CD4-positive, alpha-beta memory T cell (primary cell): ENCODE measurements around the gene MICAL3. TPM values are rescaled to one million over a fixed set of nuclear protein-coding genes. Genes with fewer than 3 reads are reported as not detected.
"Not testable (repeated sequence)": the region's sequence is repeated elsewhere in the genome, so short reads cannot be mapped to it uniquely, and the experiment has no call there.

Source experiments
- CTCF ChIA-PET: fragments of 350-600 bp; sonication (Branson Sonifier 250); formaldehyde crosslinking; loops from one replicate; lab custom pipeline; 2021; ENCODE audit warnings: inconsistent platforms; ENCODE audit not compliant: partially characterized antibody; lab: Charles Lee
- POLR2A ChIA-PET: fragments of 350-600 bp; sonication (Branson Sonifier 250); formaldehyde crosslinking; loops from one replicate; lab custom pipeline; 2021; ENCODE audit not compliant: partially characterized antibody; lab: Charles Lee
- DNase-seq, 5 donors: peaks; one replicate each; pipeline versions ENCODE4 v3.0.0 to v3.0.0-alpha.2; 2020 to 2022; ENCODE audit warnings: mixed read lengths in 1 of 5
- H3K27ac ChIP-seq: one replicate; pipeline ENCODE4 v1.7.0; 2013; ENCODE audit warnings: low read depth, low read length
- H3K27me3 ChIP-seq: 2 replicates; pipeline ENCODE4 v1.7.0; 2013; ENCODE audit warnings: mild to moderate bottlenecking, low read length, moderate library complexity; ENCODE audit not compliant: insufficient read depth
- H3K36me3 ChIP-seq: 2 replicates; pipeline ENCODE4 v1.7.0; 2013; ENCODE audit warnings: mild to moderate bottlenecking, low read length, moderate library complexity; ENCODE audit not compliant: insufficient read depth
- H3K4me1 ChIP-seq: 2 replicates; pipeline ENCODE4 v1.7.0; 2013; ENCODE audit warnings: mild to moderate bottlenecking, low read length, moderate library complexity; ENCODE audit not compliant: insufficient read depth
- H3K4me3 ChIP-seq, 2 donors: one replicate each; pipeline ENCODE4 v1.7.0; 2013; ENCODE audit warnings: low read length in 2 of 2, mild to moderate bottlenecking in 1 of 2
- H3K9me3 ChIP-seq, 2 donors: one replicate each; pipeline ENCODE4 v1.7.0; 2013; ENCODE audit warnings: low read length in 2 of 2, control low read depth in 1 of 2; ENCODE audit not compliant: control insufficient read depth in 1 of 2
- H3K27ac Mint-ChIP-seq, 7 donors: one replicate each; pipeline ENCODE4 v1.8.0; 2020 to 2021; ENCODE audit warnings: mixed read lengths in 7 of 7, mild to moderate bottlenecking in 6 of 7, inconsistent platforms in 3 of 7, moderate library complexity in 3 of 7
- H3K27me3 Mint-ChIP-seq, 2 donors: one replicate each; pipeline ENCODE4 v1.8.0; 2020 to 2021; ENCODE audit warnings: mixed read lengths in 2 of 2
- H3K36me3 Mint-ChIP-seq, 2 donors: one replicate each; pipeline ENCODE4 v1.8.0; 2020 to 2021; ENCODE audit warnings: mixed read lengths in 2 of 2, inconsistent platforms in 1 of 2, mild to moderate bottlenecking in 1 of 2
- H3K4me1 Mint-ChIP-seq, 4 donors: one replicate each; pipeline ENCODE4 v1.8.0; 2020 to 2021; ENCODE audit warnings: mixed read lengths in 4 of 4, mild to moderate bottlenecking in 1 of 4
- H3K4me3 Mint-ChIP-seq, 8 donors: one replicate each; pipeline ENCODE4 v1.8.0; 2020 to 2021; ENCODE audit warnings: mixed read lengths in 8 of 8, mild to moderate bottlenecking in 7 of 8, moderate library complexity in 6 of 8, inconsistent platforms in 3 of 8
- H3K9me3 Mint-ChIP-seq, 8 donors: one replicate each; pipeline ENCODE4 v1.8.0; 2020 to 2021; ENCODE audit warnings: mixed read lengths in 8 of 8, mild to moderate bottlenecking in 5 of 8, inconsistent platforms in 3 of 8, moderate library complexity in 1 of 8
- intact Hi-C: fragments of 100-400 bp; cut with micrococcal nuclease; formaldehyde crosslinking; loops from one replicate; pipeline ENCODE4 v1.15.1; 2023
- polyA plus RNA-seq, 2 donors: library from polyadenylated mRNA; unstranded; fragments of 300-500 nt; fragmentation: Illumina TruSeq; gene quantifications; one replicate each; pipeline ENCODE4 v1.2.3, GENCODE V29; 2021
- total RNA-seq, 2 experiments: library from RNA; stranded (reverse); gene quantifications; one replicate each; pipeline ENCODE4 v1.2.3, GENCODE V29; 2021

The MICAL3 gene
- total and polyA plus RNA-seq, 4 experiments from 2014 or later = 0.97 to 28.9 (median 14.4) TPM

DNA sequence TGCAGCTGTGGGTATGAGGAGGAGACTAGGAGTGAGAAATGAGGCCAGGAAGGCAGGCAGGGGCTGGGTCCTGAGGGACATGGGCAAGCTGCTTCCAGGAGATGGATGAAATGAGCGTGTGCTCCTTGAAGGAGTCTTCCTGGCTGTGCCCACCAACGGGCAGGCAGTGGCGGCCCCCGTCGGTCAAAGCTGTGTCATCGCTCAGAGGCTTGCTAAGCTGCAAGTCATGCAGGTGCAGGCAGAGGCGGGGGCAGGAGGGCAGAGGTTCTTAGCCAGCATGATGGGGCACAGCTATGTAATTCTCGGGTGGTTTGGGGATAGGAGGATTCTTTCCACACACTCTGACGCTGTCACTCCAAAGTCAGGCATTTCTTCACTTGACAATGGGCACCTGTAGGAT is 40.9 kb upstream of the MICAL3 start:
- Histone ChIP-seq H3K27me3 (peaks cover 10% of the 10 kb centered on the region), H3K36me3 (no peaks in the 10 kb centered on the region), H3K27ac (no peak overlapping the region), H3K4me3 (no peak overlapping the region), H3K9me3 (no peaks in the 10 kb centered on the region), H3K4me1 (no peaks in the 10 kb centered on the region)
- peak overlapping the region in 1 of 8 donors; percentile 25 for H3K4me3 Mint-ChIP-seq
- no peak overlapping the region for H3K27ac Mint-ChIP-seq
- H3K27me3 Mint-ChIP-seq = peaks cover 36 to 39% of the 10 kb centered on the region in 2 donors
- ChIA-PET POLR2A (no interaction called here), CTCF (no interaction called here)
- no peaks in the 10 kb centered on the region for H3K9me3 Mint-ChIP-seq
- no peaks in the 10 kb centered on the region for H3K36me3 Mint-ChIP-seq
- H3K4me1 Mint-ChIP-seq = no peaks in the 10 kb centered on the region
- intact Hi-C loops = no loop called here
- DNase-seq = no peak

DNA sequence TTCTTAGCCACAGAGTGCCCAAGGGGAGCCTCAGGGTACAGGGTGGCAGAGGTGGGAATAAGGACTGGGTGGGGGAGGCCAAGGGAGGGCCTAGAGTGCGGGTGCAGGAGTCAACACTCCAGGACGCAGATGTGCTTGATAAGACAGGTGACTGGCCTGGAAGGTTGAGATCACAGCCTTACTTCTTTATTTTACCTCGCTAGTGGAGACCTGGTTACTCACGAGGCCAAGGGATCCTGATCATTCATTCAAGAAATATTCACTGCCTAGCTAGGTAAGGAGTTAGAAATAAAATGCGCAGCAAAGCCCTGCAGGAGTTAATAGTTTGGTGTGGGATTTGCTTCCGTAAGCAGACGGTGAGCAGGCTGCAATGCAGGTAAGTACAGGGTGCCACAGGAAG is 40.3 kb upstream of the MICAL3 start:
- Mint-ChIP-seq H3K9me3 (no peaks in the 10 kb centered on the region), H3K4me3 (no peak overlapping the region), H3K36me3 (no peaks in the 10 kb centered on the region), H3K27ac (no peak overlapping the region), H3K27me3 (peaks cover 39 to 42% of the 10 kb centered on the region in 2 donors), H3K4me1 (no peaks in the 10 kb centered on the region)
- no peak overlapping the region for H3K4me3 ChIP-seq
- no peaks in the 10 kb centered on the region for H3K36me3 ChIP-seq
- H3K27ac ChIP-seq = no peak overlapping the region
- intact Hi-C loops = no loop called here
- no peaks in the 10 kb centered on the region for H3K4me1 ChIP-seq
- H3K27me3 ChIP-seq = peaks cover 10% of the 10 kb centered on the region
- CTCF ChIA-PET = no interaction called here
- DNase-seq = no peak
- POLR2A ChIA-PET = no interaction called here
- no peaks in the 10 kb centered on the region for H3K9me3 ChIP-seq

DNA sequence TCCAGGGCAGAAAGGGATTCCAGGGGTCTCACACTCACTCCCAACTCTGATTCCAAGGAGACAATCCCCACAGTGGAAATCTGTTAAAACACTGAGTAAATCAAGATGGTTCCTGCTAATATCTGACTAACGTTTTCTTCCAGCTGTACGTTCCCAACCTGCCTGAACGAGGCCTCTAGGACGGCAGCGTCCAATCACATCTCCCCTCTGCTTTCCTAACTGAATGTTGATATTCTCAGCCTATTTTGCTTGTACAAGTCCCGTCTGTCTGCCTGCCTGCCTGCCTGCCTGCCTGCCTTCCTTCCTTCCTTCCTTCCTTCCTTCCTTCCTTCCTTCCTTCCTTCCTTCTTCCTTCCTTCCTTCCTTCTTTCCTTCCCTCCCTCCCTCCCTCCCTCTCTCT is 39.4 kb upstream of the MICAL3 start:
- H3K27ac ChIP-seq, H3K4me1 ChIP-seq, H3K4me1 Mint-ChIP-seq, H3K9me3 ChIP-seq, H3K36me3 Mint-ChIP-seq, intact Hi-C loops, POLR2A ChIA-PET, H3K9me3 Mint-ChIP-seq, H3K4me3 Mint-ChIP-seq, H3K27ac Mint-ChIP-seq, H3K36me3 ChIP-seq, H3K4me3 ChIP-seq, DNase-seq: not testable (repeated sequence)
- CTCF ChIA-PET = interaction anchor here (1.2 to 1.4 kb wide), 2 partner anchors 12 to 20 kb away, joined by 3 to 7 read pairs; no protein-coding TSS in a partner anchor
- H3K27me3 Mint-ChIP-seq = peaks cover 40 to 45% of the 10 kb centered on the region in 2 donors
- peaks cover 10% of the 10 kb centered on the region for H3K27me3 ChIP-seq

DNA sequence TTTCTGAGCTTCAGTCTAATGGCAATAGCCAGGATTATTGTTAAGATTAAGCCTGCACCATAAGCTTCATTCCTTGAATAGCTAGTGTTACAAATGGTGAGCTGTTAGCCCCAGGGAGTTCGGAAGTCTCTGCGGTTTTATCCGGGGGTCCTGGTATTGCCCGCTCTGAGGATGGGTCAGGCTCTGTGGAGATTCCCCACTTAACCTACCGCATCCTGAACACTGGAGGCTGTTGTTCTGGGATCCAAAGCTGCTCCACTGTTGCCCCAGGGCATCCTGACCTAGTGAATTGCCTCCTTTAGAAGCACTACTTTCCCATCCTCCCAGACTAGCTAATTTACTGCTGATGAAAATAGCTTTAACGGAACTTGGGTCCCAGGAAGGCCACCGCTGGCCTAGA is 38.9 kb upstream of the MICAL3 start:
- no peak overlapping the region for H3K27ac Mint-ChIP-seq
- Histone ChIP-seq H3K9me3 (no peaks in the 10 kb centered on the region), H3K27me3 (peaks cover 10% of the 10 kb centered on the region), H3K4me3 (no peak overlapping the region), H3K27ac (no peak overlapping the region), H3K4me1 (no peaks in the 10 kb centered on the region), H3K36me3 (no peaks in the 10 kb centered on the region)
- no peak overlapping the region for H3K4me3 Mint-ChIP-seq
- CTCF ChIA-PET = interaction anchor here (1.2 to 1.4 kb wide), 2 partner anchors 12 to 20 kb away, joined by 3 to 7 read pairs; no protein-coding TSS in a partner anchor
- no peaks in the 10 kb centered on the region for H3K36me3 Mint-ChIP-seq
- DNase-seq = no peak
- no peaks in the 10 kb centered on the region for H3K9me3 Mint-ChIP-seq
- POLR2A ChIA-PET = no interaction called here
- intact Hi-C loops = no loop called here
- peaks cover 40 to 45% of the 10 kb centered on the region in 2 donors for H3K27me3 Mint-ChIP-seq
- H3K4me1 Mint-ChIP-seq = no peaks in the 10 kb centered on the region

DNA sequence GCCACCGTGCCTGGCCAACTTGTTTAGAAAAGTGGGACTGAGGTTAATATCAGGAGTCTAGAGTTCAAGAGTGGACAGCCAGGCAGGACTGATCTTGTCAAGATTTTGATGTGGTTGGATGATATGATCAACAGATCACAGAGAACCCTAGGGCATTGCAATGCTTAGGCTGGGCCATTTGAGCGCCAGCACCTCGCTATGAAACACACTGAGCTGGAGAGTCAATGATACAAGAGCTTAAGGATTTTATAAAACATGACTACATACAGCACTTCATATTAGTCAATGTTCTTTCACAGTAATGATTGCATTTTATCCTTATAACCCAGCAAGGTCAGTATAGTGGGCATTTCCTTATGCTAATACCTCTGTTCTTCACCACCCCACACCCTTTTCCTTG is 38.1 kb upstream of the MICAL3 start:
- ChIA-PET CTCF (interaction anchor here (1.2 kb wide), 1 partner anchor 19 kb away, joined by 3 read pairs; no protein-coding TSS in a partner anchor), POLR2A (no interaction called here)
- H3K4me3 Mint-ChIP-seq = no peak overlapping the region
- H3K27me3 Mint-ChIP-seq = peaks cover 37 to 42% of the 10 kb centered on the region in 2 donors
- H3K4me1 ChIP-seq = no peaks in the 10 kb centered on the region
- H3K9me3 ChIP-seq = no peaks in the 10 kb centered on the region
- H3K36me3 Mint-ChIP-seq = no peaks in the 10 kb centered on the region
- intact Hi-C loops = no loop called here
- no peak overlapping the region for H3K27ac Mint-ChIP-seq
- no peaks in the 10 kb centered on the region for H3K36me3 ChIP-seq
- no peaks in the 10 kb centered on the region for H3K9me3 Mint-ChIP-seq
- no peak for DNase-seq
- no peaks in the 10 kb centered on the region for H3K4me1 Mint-ChIP-seq
- H3K4me3 ChIP-seq = no peak overlapping the region
- peaks cover 10% of the 10 kb centered on the region for H3K27me3 ChIP-seq
- H3K27ac ChIP-seq = no peak overlapping the region

DNA sequence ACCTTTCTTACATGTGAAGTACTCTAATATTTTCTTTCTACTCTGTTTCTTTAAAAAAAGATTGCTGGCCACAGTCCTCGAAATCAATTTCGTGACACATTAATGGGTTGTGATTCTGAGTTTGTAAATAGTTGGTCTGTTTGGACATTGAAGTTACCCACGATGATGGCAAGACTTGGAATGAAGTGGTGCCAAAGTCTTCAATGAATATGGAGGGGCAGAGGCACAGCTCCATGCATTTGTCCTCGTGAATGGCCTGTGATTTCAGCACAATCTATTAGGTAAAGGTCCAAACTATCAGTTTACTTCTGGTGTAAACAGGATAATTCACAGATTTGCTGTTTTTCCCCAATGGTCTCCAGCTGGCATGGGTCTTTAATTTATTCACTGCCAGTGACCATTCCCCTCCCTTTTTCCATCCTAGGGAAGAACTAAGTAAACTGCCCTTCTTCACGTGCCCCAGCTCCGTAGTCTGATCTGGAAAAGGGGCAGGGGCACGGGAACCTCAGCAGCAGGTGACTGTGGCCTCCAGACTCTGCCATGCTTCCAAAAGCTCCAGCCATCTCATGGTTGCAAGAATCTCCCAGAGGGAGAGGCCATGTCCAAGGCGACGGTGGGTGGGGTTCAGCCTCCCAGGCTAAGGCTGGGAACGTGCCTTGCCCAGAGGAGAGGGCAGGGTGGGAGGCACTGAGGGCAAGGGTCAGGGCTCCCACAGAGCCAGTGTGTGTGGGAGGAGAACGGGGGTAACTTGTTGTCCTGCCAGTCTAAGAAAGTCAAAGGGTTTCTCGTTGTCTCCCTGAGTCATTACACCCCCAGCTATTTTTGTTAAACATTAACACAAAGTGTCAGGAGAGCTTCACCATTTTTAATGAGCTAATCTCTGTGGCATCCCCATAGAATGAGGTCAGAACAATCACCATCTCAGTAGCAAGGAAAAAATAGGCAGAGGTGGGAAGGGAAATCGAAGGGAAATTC is 36.6 kb upstream of the MICAL3 start:
- Mint-ChIP-seq H3K27me3 (peaks cover 24 to 30% of the 10 kb centered on the region in 2 donors), H3K36me3 (no peaks in the 10 kb centered on the region), H3K27ac (no peak overlapping the region), H3K4me3 (no peak overlapping the region), H3K9me3 (peaks cover 0 to 1% (median 0%) of the 10 kb centered on the region in 8 donors), H3K4me1 (no peaks in the 10 kb centered on the region)
- ChIA-PET CTCF (no interaction called here), POLR2A (no interaction called here)
- no peaks in the 10 kb centered on the region for H3K36me3 ChIP-seq
- DNase-seq = no peak
- intact Hi-C loops = no loop called here
- H3K9me3 ChIP-seq = no peaks in the 10 kb centered on the region
- H3K27me3 ChIP-seq = peaks cover 9% of the 10 kb centered on the region
- no peak overlapping the region for H3K4me3 ChIP-seq
- H3K4me1 ChIP-seq = no peaks in the 10 kb centered on the region
- H3K27ac ChIP-seq = no peak overlapping the region

DNA sequence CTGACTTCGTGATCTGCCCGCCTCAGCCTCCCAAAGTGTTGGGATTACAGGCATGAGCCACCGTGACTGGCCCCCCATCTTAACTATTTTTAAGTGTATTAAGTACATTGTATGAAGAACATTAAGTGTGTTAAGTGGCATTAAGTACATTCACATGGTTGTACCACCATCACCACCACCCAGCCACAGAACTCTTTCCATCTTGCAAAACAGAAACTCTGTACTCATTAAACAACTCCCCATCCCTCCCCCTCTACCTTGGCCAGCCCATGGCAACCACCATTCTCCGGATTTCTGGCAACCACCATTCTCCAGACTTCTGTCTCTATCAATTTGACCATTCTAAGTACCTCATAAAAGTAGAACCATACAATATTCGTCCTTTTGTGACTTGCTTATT is 35.6 kb upstream of the MICAL3 start:
- H3K27ac Mint-ChIP-seq = peak overlapping the region in 2 of 7 donors; percentile 1 to 31
- H3K4me1 ChIP-seq = no peaks in the 10 kb centered on the region
- CTCF ChIA-PET = no interaction called here
- no peak for DNase-seq
- H3K36me3 ChIP-seq = no peaks in the 10 kb centered on the region
- no peak overlapping the region for H3K4me3 ChIP-seq
- H3K9me3 ChIP-seq = no peaks in the 10 kb centered on the region
- no peak overlapping the region for H3K4me3 Mint-ChIP-seq
- peaks cover 0 to 1% (median 0%) of the 10 kb centered on the region in 8 donors for H3K9me3 Mint-ChIP-seq
- peaks cover 15 to 21% of the 10 kb centered on the region in 2 donors for H3K27me3 Mint-ChIP-seq
- intact Hi-C loops = no loop called here
- POLR2A ChIA-PET = no interaction called here
- peaks cover 6% of the 10 kb centered on the region for H3K27me3 ChIP-seq
- H3K36me3 Mint-ChIP-seq = no peaks in the 10 kb centered on the region
- no peak overlapping the region for H3K27ac ChIP-seq
- no peaks in the 10 kb centered on the region for H3K4me1 Mint-ChIP-seq
